ENCODE data around the gene DLX5. TPM values are rescaled to one million over a fixed set of nuclear protein-coding genes. Genes with fewer than 3 reads are reported as not detected.
"Not testable (repeated sequence)": the region's sequence is repeated elsewhere in the genome, so short reads cannot be mapped to it uniquely, and the experiment has no call there.

Gene DLX5
- not detected for total RNA-seq

DNA sequence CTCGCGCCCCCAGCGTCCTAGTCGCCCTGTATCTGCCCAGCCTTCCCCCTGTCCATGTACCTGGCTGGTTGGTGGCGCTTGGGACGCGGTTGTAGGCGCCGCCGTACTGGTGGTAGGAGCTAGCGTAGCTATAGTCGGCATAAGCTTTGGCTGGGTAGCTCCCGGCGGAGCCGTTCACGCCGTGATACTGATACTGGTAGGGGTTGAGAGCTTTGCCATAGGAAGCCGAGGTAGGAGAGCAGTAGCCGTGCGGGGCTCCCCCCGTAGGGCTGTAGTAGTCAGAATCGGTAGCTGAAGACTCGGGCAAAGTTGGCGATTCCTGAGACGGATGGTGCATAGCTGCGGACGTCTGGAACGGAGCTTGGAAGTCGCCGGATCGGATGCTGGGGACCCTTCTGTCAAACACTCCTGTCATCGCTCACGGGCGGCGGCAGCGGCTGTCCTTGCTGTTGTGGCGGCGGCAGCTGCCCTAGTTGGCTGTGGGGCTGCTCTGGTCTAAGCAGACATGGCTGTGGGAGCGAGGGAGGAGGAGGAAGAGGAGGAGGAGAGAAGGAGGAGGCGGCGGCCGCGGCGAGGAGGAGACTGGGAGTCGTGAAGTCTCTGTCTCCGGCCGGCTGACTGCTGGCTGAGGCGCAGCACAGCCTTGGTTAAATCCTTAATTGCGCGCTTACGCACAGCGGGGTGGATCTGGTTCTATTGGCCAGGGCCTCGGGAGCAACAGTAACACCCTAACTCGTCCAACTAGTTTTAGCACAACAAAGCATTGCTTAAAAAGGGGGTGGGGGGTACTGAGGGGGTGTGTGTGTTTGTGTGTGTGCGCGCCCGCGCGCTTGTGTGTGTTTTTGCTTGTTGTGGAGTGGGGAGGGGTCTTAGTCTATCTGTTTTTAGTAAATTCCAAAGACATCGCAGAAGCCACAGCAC, at the start of gene DLX5:
Gene DLX5 (minus strand): TSS at position 623 of the 921 bp plus-strand sequence. CDS start 208 bp downstream, at position 415.
- Histone ChIP-seq H3K4me1 (ENCODE audit: insufficient read depth, low read length) (peaks cover 27% of the 10 kb centered on the region), H3K27me3 (ENCODE audit: insufficient read depth, low read length) (peaks cover 91% of the 10 kb centered on the region), H3K9me3 (ENCODE audit: low read depth, low read length) (no peaks in the 10 kb centered on the region), H3K4me3 (ENCODE audit: low read length) (no peak within 1 kb of the TSS)

DNA sequence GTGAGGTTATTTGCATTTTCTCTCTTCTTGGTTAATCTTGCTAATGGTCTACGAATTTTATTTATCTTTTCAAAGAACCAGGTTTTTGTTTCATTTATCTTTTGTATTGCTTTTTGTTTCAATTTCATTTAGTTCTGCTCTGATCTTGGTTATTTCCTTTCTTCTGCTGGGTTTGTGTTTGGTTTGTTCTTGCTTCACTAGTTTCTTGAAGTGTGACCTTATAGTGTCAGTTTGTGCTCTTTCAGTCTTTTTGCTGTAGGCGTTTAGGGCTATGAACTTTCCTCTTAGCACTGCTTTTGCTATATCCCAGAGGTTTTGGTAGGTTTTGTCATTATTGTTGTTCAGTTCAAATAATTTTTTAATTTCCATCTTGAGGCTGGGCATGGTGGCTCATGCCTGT, 47.4 kb upstream of the DLX5 start:
- H3K9me3 ChIP-seq (ENCODE audit: low read depth, low read length); H3K4me3 ChIP-seq (ENCODE audit: low read length); H3K4me1 ChIP-seq (ENCODE audit: insufficient read depth, low read length); H3K27me3 ChIP-seq (ENCODE audit: insufficient read depth, low read length): not testable (repeated sequence)

DNA sequence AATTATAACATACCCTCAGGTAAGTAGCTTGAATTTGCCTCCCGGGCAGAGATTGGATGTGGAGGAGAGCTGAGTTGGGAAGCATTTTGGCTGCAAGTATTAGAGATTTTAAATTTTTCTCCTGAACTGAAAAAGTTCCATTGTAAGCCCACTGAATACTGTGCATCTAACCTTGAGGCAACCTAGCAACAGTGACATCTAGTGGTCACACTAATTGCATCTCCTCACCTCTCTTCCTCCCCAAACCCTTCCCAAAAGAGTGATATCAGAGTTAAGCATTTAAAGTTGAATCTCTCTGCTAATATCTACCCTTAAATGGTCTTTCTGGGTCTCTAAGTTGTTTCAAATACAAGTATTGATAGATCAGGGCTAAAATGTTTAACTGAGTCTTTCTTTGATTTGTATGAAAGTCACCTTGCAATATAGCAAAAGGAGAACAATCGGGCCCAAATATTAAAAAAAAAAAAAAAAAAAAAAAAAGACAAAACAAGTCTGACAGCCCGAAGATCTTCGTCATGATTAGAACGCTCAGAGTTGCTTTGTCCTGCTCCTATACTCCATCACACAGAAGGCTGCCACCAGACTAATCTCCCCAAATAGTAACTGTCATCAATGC, 40.4 kb upstream of the DLX5 start:
- no peaks in the 10 kb centered on the region for H3K4me1 ChIP-seq (ENCODE audit: insufficient read depth, low read length)
- H3K9me3 ChIP-seq (ENCODE audit: low read depth, low read length), result no peaks in the 10 kb centered on the region
- H3K4me3 ChIP-seq (ENCODE audit: low read length), result no peak overlapping the region
- no peaks in the 10 kb centered on the region for H3K27me3 ChIP-seq (ENCODE audit: insufficient read depth, low read length)

DNA sequence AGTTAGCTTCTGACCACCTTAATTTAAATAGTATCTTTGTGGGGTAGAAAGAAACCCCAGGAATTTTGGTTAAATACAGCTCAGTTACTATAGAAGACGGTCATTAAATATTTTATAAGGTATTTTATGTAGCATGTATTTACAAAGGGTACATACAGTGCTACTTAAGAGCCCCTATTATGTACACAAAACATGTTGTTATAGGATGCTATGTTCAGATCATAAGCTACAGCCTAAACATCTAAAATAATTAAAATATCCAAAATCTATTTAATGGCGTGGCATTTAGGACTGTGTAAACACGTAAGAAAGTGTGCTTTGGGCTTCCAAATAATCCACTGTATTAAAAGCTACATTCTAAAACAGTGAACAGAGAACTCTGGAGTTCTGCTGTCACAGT, 39.4 kb upstream of the DLX5 start:
- Histone ChIP-seq H3K4me3 (ENCODE audit: low read length) (no peak overlapping the region), H3K9me3 (ENCODE audit: low read depth, low read length) (no peaks in the 10 kb centered on the region), H3K27me3 (ENCODE audit: insufficient read depth, low read length) (no peaks in the 10 kb centered on the region), H3K4me1 (ENCODE audit: insufficient read depth, low read length) (no peaks in the 10 kb centered on the region)

DNA sequence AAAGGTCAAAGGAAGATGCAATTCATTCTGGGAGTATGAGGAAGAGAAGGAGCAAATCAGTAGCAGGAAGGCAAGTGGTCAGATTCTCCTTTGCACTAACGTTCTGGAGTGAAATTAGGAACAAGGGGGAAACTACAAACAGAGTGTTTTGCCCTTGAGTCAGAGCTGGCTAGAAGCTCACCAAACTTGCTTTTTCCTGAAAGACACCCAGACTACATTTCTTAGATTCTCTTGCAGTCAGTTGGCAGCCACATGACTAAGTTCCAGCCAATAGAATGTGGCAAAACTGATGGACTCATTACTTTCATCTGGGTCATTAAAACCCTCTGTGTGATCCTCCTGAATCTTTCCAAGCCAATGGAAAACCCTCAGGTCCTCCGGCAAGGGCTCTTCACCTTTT, 18.6 kb upstream of the DLX5 start:
- Histone ChIP-seq H3K27me3 (ENCODE audit: insufficient read depth, low read length) (peaks cover 26% of the 10 kb centered on the region), H3K4me3 (ENCODE audit: low read length) (no peak overlapping the region), H3K4me1 (ENCODE audit: insufficient read depth, low read length) (no peaks in the 10 kb centered on the region), H3K9me3 (ENCODE audit: low read depth, low read length) (no peaks in the 10 kb centered on the region)

DNA sequence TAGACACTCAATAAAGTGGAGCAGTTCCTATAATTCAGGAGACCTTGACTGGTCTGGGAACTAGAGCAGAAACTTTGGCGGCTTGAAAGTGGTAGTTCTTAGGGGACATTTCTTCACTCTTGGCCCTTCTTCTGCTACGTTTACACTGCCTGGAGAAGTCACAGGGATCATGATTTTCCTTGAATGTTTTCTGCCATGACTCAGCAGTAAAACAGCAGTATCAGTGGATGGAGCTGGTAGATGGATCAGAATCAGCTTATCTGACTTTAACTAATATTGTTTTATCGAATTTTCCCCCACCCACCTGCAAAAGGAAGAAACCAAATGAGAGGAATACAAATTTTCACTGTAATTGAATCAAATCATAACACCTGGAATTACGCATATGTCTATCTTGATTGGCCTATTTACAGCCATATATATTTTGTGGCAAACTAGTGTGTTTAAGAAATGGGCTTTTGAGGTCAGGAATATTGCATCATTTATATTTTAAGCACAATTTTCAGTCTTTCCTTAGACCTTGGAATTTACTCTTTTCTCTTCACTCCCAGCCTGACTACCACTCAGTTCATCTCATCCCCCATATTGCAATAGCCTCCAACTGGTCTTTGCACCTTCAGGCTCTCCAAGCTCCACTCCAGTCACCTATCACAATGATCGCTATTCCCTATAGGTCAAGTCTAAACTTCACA, 14.9 kb upstream of the DLX5 start:
- no peaks in the 10 kb centered on the region for H3K4me1 ChIP-seq (ENCODE audit: insufficient read depth, low read length)
- no peaks in the 10 kb centered on the region for H3K9me3 ChIP-seq (ENCODE audit: low read depth, low read length)
- H3K4me3 ChIP-seq (ENCODE audit: low read length), result no peak overlapping the region
- peaks cover 19% of the 10 kb centered on the region for H3K27me3 ChIP-seq (ENCODE audit: insufficient read depth, low read length)

DNA sequence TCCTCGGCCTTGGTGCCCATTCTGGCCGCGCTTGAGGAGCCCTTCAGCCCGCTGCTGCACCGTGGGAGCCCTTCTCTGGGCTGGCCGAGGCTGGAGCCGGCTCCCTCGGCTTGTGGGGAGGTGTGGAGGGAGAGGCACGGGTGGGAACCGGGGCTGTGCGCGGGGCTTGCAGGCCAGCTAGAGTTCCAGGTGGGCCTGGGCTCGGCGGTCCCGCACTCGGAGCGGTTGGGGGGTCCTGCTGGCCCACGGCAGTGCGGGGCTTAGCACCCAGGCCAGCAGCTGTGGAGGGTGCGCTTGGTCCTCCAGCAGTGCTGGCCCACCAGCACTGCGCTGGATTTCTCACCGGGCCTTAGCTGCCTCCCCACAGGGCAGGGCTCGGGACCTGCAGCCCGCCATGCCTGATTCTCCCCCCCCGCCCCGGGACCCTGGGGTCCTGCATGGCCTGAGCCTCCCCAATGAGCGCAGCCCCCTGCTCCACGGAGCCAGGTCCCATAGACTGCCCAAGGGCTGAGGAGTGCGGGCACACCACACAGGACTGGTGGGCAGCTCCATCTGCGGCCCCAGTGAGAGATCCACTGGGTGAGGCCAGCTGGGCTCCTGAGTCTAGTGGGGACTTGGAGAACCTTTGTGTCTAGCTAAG, 9.7 kb upstream of the DLX5 start:
- H3K9me3 ChIP-seq (ENCODE audit: low read depth, low read length); H3K4me3 ChIP-seq (ENCODE audit: low read length); H3K4me1 ChIP-seq (ENCODE audit: insufficient read depth, low read length): not testable (repeated sequence)
- H3K27me3 ChIP-seq (ENCODE audit: insufficient read depth, low read length), result peaks cover 27% of the 10 kb centered on the region

DNA sequence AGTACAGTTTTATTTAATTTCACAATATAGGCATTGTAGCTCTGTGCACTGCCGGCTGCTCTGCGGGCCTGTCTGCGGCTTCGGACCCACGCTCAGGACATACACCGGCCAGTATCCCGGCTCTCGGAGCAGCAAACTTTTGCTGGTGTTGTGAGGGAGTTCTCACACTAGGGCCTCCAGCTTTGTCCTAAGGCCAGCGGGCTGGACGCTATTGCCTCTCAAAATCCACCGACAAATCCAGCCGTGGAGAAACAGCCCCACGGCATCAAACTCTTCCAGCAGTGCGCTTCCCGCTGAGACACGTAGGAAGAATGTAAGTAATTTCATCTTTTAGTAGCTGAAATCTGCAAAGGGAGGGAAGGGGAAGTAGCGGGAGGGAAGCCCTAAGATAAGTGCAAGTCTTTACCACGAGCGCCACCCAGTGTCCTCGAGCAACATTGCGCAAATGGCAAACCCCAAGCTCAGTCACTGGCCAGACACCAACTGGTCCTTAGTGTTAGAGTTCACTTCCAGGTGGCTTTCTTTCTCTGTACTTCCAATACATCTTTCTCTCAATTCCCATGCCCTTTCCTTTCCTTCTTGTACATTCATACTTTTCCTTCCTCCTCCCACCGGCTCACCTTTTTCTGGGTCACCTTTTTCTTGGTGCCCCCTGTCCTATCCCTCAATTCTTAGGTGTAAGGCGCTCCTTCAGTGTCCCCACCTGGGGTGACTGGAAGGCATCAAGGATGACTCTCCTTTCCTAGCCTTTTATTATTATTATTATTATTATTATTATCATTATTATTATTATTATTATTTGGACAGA, 3.0 kb upstream of the DLX5 start:
- Histone ChIP-seq H3K9me3 (ENCODE audit: low read depth, low read length) (no peaks in the 10 kb centered on the region), H3K4me1 (ENCODE audit: insufficient read depth, low read length) (peaks cover 21% of the 10 kb centered on the region), H3K4me3 (ENCODE audit: low read length) (peak overlapping the region; percentile 17), H3K27me3 (ENCODE audit: insufficient read depth, low read length) (peaks cover 82% of the 10 kb centered on the region)

DNA sequence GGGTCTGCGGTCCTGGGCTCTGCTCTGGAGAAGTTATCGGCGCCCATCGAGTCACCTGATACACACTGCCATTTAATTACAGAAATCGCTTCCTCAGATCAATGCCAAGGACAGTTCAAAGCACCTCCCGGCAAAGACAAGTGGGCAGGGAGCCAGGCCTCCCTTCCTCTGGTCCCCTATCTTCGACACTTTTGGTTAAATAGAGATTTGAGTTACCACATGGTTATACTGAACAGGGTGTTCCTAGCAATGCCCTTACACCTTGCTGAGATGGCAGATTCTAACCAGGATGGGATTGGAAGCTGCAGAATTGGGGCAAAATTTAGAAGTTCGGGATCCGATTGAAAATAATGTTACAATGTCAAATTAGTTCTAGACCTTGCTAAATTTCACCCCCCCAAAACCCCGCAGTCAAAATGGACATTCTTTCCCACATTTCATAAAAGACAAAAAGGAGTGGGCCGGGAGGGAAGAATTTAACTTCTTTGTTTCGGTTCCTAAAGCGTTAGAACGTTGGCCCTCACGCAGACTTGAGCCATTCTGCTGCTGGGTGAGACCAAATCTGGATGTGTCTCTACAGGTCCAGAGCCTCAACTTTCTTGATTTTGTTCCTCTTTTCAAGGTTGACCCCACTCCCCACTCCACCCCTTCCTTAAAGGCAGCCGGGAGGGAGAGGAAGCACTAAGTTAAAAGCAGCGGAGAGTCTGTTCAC, 2.2 kb upstream of the DLX5 start:
- peaks cover 87% of the 10 kb centered on the region for H3K27me3 ChIP-seq (ENCODE audit: insufficient read depth, low read length)
- peaks cover 21% of the 10 kb centered on the region for H3K4me1 ChIP-seq (ENCODE audit: insufficient read depth, low read length)
- H3K4me3 ChIP-seq (ENCODE audit: low read length), result no peak overlapping the region
- no peaks in the 10 kb centered on the region for H3K9me3 ChIP-seq (ENCODE audit: low read depth, low read length)

DNA sequence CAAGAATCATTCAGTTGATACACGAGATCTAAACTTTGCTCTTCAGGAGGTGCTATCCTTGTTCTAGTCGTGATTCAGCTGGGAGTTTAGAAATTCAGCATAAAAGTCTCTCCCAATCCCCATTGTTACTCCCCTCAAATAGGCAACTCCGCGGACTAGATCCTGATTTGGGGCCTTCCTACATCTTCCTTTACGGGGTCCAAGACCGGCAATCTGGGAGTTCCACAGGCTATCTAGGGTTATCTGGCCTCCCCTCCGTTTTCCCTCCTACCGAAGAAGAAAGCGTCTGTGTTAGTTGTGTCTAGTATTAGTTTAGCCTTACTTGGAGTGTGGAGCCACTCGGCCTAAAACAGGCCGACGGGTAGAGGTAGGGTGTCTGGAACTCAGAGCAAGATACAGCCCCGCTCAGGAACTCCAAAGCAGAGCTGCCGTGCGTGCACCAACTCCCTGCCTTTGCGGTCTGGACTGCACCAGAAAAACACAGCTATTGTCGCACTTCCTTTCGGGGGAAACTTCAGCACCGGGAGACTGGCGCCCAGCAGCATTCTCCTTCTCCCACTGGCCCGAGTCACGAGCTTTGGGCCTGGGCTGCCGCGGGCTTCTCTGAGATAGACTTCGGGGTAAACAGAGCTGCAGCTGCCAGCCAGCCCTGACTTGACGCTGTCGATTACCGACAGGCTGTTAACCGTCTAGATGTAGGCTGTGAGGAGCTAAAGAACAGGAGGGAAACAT, 1.5 kb upstream of the DLX5 start:
- peaks cover 22% of the 10 kb centered on the region for H3K4me1 ChIP-seq (ENCODE audit: insufficient read depth, low read length)
- H3K9me3 ChIP-seq (ENCODE audit: low read depth, low read length), result no peaks in the 10 kb centered on the region
- no peak overlapping the region for H3K4me3 ChIP-seq (ENCODE audit: low read length)
- H3K27me3 ChIP-seq (ENCODE audit: insufficient read depth, low read length), result peaks cover 89% of the 10 kb centered on the region

DNA sequence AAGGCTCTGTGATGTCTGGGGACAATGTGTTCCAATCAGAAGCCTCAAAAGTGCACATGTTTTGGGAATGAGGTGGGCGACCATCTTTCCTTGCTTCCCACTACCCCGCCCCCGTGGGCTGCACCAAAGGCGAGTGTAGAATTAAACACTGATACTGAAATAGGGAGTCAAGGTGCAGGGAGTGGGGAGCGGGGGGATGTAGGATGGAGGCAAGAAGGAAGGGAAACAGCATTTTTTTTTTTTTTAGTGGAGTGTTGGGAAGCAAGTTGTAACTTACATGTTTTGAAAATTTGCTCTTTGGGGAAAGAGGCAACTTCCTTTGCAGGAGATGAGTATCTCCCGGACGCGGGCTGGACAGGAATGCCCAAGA, 484 bp upstream of the DLX5 start:
- Histone ChIP-seq H3K4me3 (ENCODE audit: low read length) (no peak overlapping the region), H3K27me3 (ENCODE audit: insufficient read depth, low read length) (peaks cover 91% of the 10 kb centered on the region), H3K9me3 (ENCODE audit: low read depth, low read length) (no peaks in the 10 kb centered on the region), H3K4me1 (ENCODE audit: insufficient read depth, low read length) (peaks cover 27% of the 10 kb centered on the region)

DNA sequence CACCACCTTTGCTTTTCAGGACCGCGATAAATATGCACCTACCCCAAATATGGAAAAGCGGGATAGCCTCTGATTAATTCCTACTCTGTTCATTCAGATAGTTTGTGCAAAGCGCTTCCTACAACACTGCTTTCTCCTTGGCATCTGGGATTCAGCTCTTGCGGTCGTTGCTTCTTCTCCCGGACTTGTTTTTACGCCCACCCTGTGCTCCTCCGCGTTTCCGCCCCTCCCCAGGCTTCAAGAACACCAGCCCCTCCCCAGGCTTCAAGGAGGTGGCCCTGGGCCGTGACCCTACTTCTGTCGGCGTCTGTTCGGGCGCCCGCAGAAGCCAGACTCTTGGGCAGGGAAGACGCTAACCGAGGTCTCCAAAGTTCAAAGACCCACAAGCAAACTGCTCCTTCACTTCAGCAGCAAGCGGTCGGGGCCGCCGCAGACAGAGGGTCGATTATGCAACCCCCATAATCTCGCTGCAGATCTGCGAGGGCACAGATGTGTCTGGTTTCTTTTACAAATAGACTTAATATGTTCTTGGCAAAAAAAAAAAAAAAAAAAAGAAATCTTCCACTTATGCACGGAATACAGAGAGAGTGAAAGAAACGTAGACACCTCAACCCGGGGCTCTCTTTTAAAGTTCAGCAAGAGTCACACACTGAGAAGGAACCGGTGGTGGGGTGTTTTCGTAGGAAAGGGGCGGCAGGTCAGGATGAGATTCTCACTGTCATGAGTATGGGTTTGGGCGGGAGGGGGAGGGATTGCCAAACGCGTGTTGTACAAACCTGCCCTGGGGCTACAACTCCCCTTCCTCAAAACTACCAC, 1.9 kb downstream of the DLX5 start:
- H3K4me3 ChIP-seq (ENCODE audit: low read length), result no peak overlapping the region
- peaks cover 25% of the 10 kb centered on the region for H3K4me1 ChIP-seq (ENCODE audit: insufficient read depth, low read length)
- no peaks in the 10 kb centered on the region for H3K9me3 ChIP-seq (ENCODE audit: low read depth, low read length)
- peaks cover 98% of the 10 kb centered on the region for H3K27me3 ChIP-seq (ENCODE audit: insufficient read depth, low read length)

Data from mononuclear cell (primary cell).